GM21528 (cell line): Measurements from ENCODE around the gene CDC123.
"Not testable (repeated sequence)": the region's sequence is repeated elsewhere in the genome, so short reads cannot be mapped to it uniquely, and the experiment has no call there.

Experiments used
- ATAC-seq: cut with Tn5 transposase; IDR thresholded peaks from one replicate; pipeline ENCODE4 v1.9.1; 2021; ENCODE audit warnings: mild to moderate bottlenecking, moderate library complexity; ENCODE audit not compliant: unreplicated experiment, low FRiP score

Gene CDC123

DNA sequence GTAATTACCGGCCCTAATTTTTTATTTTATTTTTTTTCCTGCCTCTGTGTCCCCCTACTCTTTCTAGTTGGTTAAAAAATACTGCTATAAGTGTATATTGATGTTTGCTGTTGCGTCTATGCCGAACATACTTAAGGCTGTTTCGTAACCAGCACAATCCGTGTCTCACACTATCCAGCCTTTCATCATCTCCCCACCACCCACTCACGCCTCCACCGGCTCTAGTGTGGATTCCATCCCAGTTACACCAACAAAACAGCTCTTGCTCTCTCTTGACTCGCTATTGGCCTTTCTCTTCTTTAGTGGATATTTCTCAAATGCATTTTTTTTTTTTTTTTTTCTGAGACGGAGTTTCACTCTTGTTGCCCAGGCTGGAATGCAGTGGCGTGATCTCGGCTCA is 83.3 kb downstream of the CDC123 start:
- no peak for ATAC-seq

DNA sequence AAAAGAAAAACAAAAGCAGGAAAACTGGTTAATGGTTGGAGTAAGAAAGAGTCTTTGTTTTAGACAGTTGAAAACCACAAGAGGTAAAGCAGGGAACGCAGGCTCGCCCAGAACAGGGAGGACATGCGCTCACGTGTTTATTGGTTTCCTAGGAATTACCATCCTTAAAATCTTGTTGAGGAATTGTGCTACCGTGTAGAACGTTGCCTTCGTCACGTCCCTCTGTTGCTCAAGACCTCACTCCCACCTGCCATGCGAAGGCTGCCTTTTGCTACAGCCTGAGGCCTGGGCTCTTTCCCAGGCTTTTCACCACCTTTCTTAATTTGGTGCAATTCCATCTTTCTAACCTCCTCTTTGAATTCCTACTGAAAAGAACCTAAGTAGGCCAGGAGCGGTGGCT is 91.8 kb downstream of the CDC123 start:
- no peak for ATAC-seq

DNA sequence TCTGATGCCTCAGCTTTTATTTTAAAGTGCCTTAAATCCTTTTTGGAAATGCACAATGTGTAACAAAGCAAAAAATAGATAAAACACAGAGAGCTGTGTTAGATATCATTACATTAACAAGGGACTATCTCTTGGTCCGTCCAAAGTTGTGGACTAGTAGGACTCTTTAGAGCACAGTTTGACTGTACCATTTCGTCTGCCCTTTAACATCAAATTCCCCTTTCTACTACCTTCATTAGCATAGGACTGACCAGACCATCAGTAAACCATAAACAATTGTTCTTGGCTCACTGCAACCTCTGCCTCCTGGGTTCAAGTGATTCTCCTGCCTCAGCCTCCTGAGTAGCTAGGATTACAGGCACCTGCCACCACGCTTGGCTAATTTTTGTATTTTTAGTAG is 101.8 kb downstream of the CDC123 start:
- not testable (repeated sequence) for ATAC-seq

DNA sequence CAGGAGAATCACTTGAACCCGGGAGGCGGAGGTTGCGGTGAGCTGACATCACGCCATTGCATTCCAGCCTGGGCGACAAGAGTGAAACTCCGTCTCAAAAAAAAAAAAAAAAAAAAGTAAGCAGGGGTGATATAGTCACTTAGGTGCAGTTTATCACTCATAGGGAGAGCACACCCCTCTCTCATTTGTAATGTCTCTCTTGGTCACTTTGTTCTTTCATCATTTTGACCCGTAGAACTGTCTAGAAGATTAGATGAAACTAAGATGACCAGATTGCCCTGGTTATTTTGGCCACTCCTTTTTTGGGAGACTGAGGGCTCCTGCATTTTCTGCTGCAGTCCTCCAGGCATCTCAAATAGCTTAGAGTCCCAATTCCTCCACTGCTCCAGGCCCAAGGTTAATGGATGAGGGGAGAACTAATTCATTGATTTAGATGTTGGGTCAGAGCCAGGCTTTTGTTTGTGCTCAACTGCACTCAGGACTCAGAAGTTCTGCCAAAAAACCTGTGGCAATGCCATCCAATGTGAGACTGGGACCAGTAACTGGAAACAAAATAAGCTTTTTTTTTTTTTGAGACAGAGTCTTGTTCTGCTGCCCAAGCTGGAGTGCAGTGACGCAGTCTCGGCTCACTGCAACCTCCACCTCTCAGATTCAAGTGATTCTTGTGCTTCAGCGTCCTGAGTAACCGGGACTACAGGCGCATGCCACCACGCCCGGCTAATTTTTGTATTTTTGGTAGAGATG is 103.4 kb downstream of the CDC123 start:
- no peak for ATAC-seq
